Subcutaneous adipose tissue (tissue), 4 donors: ENCODE measurements around the gene FHAD1. TPM values are rescaled to one million over a fixed set of nuclear protein-coding genes. Genes with fewer than 3 reads are reported as not detected.

Source experiments
- total RNA-seq, 4 donors: library from RNA; depleted of rRNA; stranded (reverse); fragments of >200 nt; gene quantifications; one replicate each; pipeline ENCODE4 v1.1.0, GENCODE V29; 2016
- TF ChIP-seq, protein P1 (sequence below): fragments of 450-650 bp; IDR thresholded peaks from one replicate; pipeline ENCODE4 v1.5.1; 2016; ENCODE audit warnings: low read depth, mild to moderate bottlenecking, control low read depth, antibody characterized with exemption, moderate library complexity

Gene FHAD1
- total RNA-seq, 4 donors from 2014 or later, result 1.1 to 1.7 TPM; not detected in 2

- TF ChIP-seq, protein P1, sequence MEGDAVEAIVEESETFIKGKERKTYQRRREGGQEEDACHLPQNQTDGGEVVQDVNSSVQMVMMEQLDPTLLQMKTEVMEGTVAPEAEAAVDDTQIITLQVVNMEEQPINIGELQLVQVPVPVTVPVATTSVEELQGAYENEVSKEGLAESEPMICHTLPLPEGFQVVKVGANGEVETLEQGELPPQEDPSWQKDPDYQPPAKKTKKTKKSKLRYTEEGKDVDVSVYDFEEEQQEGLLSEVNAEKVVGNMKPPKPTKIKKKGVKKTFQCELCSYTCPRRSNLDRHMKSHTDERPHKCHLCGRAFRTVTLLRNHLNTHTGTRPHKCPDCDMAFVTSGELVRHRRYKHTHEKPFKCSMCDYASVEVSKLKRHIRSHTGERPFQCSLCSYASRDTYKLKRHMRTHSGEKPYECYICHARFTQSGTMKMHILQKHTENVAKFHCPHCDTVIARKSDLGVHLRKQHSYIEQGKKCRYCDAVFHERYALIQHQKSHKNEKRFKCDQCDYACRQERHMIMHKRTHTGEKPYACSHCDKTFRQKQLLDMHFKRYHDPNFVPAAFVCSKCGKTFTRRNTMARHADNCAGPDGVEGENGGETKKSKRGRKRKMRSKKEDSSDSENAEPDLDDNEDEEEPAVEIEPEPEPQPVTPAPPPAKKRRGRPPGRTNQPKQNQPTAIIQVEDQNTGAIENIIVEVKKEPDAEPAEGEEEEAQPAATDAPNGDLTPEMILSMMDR, result no peak
Measured at GRCh38 chr1:15280416-15280815, 33.4 kb downstream of the FHAD1 start.

GRCh38 chr1:15282038-15282437 lies 35.0 kb downstream of the FHAD1 start:
- TF ChIP-seq, protein P1, result no peak

DNA sequence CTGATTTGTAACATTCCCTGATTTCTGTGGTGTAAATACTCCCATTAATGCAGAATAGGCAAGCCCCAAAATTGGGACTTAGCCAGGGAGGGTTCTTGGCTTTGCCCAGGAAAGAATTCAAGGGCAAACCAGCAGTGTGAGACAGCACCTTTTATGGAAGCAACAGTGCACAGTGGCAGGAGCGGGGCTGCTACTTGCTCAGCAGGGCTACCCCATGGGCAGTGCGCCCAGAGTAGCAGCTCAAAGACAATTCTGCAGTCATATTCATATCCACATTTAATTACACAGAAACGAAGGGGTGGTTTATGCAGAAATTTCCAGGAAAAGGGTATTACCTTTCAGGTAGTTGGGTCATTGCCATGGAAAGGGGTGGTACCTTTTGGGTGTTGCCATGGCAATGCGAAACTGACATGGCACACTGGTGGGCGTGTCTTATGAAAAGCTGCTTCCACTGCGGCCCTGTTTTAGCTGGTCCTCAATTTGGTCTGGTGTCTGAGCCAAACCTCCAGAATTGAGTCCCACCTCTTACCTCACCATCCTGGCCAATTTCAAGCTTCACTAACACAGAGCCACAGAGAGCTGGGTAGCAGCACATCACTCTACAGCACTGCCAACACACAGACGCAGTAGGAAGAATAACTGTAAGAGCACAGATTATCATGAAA lies 35.9 kb downstream of the FHAD1 start:
- TF ChIP-seq, protein P1, result no peak

DNA sequence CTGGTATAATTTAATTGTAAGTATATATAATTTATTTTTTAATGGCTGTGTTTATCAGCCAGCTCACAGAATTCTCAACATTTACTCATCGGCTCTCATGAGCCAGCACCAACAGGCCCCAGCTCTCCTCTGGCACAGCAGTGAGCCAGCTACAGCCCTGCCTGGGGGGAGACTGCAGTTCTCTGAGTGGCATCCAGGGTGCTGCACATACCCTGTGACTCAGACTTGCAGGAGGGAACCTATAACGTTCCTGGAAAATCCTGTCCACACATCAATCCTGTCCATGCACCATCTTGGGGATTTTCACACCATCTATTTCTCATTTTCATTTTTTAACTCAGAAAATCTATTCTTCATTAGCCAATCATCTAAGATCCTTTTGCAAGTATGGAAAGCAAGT lies 36.5 kb downstream of the FHAD1 start:
- TF ChIP-seq, protein P1, result no peak

GRCh38 chr1:15286452-15286851 lies 39.4 kb downstream of the FHAD1 start:
- TF ChIP-seq, protein P1, result no peak

GRCh38 chr1:15287035-15287979 lies 40.3 kb downstream of the FHAD1 start:
- TF ChIP-seq, protein P1, result no peak
